Testis (tissue), 5 donors: ENCODE data around the gene ZNF41. TPM values are rescaled to one million over a fixed set of nuclear protein-coding genes. Genes with fewer than 3 reads are reported as not detected.

ENCODE experiments used
- DNase-seq: peaks from one replicate; pipeline ENCODE4 v3.0.0-alpha.2; 2019
- H3K27ac ChIP-seq, 2 donors: fragments of 200-600 bp; sonication (generic); one replicate each; pipeline ENCODE4 v1.5.1; 2019
- H3K27me3 ChIP-seq: fragments of 200-600 bp; sonication (generic); one replicate; pipeline ENCODE4 v1.5.1; 2019
- H3K36me3 ChIP-seq: fragments of 200-600 bp; sonication (generic); one replicate; pipeline ENCODE4 v1.5.1; 2017; ENCODE audit warnings: low read depth; ENCODE audit errors: missing control alignments
- H3K4me1 ChIP-seq: fragments of 200-600 bp; sonication (generic); one replicate; pipeline ENCODE4 v1.5.1; 2019
- H3K4me3 ChIP-seq, 2 donors: fragments of 200-600 bp; sonication (generic); one replicate each; pipeline ENCODE4 v1.5.1; 2017 to 2019
- H3K9me3 ChIP-seq: fragments of 200-600 bp; sonication (generic); one replicate; pipeline ENCODE4 v1.5.1; 2017
- POLR2A ChIP-seq: fragments of 450-650 bp; IDR thresholded peaks from one replicate; pipeline ENCODE4 v1.6.1; 2017; ENCODE audit warnings: antibody characterized with exemption, mild to moderate bottlenecking, moderate library complexity
- WGBS, 2 donors: methylation state at CpG; one replicate each; pipeline ENCODE4 v1.1.5; 2018; 5-methylcytosine and 5-hydroxymethylcytosine counted together
- intact Hi-C: fragments of 100-400 bp; cut with DNase I; formaldehyde crosslinking; loops from one replicate; pipeline ENCODE4 v1.15.1; 2023; ENCODE audit warnings: low total_unique reads
- long read RNA-seq, 2 donors: transcript quantifications; one replicate each; lab custom pipeline, GENCODE V29; 2026
- polyA plus RNA-seq: library from polyadenylated mRNA; stranded (reverse); fragments of 350-450 nt; fragmentation: Illumina TruSeq; extraction: RNeasy Lipid Tissue Mini Kit (QIAGEN cat#74804); gene quantifications from one replicate; pipeline ENCODE4 v1.2.3, GENCODE V29; 2014; ENCODE audit warnings: low read depth, low replicate concordance; ENCODE audit not compliant: insufficient read depth
- total RNA-seq, 2 donors: library from RNA; depleted of rRNA; stranded (reverse); fragments of >200 nt; gene quantifications; one replicate each; pipeline ENCODE4 v1.2.3, GENCODE V29; 2016
- TF ChIP-seq, protein P1 (sequence below), 3 experiments: fragments of 450-650 bp in 2 of 3; fragments of 200-600 bp in 1 of 3; sonication (generic) in 1 of 3; IDR thresholded peaks; one replicate each; pipeline ENCODE4 v1.5.1; 2016 to 2019; ENCODE audit warnings: antibody characterized with exemption in 3 of 3, mild to moderate bottlenecking in 2 of 3, moderate library complexity in 1 of 3

ZNF41 gene
- total RNA-seq: 1 to 10 TPM; 8.1 to 8.3 TPM
- 5.2 TPM for polyA plus RNA-seq
- long read RNA-seq, donor 1, full-length matches to known transcripts: 3 of 3 reads
- long read RNA-seq, donor 1, partial matches to known transcripts: 0 of 3 reads
- long read RNA-seq, donor 1, other reads (novel, unspliced or antisense): 0 of 3 reads
- long read RNA-seq, donor 2, full-length matches to known transcripts: 1 of 1 reads
- long read RNA-seq, donor 2, partial matches to known transcripts: 0 of 1 reads
- long read RNA-seq, donor 2, other reads (novel, unspliced or antisense): 0 of 1 reads

DNA sequence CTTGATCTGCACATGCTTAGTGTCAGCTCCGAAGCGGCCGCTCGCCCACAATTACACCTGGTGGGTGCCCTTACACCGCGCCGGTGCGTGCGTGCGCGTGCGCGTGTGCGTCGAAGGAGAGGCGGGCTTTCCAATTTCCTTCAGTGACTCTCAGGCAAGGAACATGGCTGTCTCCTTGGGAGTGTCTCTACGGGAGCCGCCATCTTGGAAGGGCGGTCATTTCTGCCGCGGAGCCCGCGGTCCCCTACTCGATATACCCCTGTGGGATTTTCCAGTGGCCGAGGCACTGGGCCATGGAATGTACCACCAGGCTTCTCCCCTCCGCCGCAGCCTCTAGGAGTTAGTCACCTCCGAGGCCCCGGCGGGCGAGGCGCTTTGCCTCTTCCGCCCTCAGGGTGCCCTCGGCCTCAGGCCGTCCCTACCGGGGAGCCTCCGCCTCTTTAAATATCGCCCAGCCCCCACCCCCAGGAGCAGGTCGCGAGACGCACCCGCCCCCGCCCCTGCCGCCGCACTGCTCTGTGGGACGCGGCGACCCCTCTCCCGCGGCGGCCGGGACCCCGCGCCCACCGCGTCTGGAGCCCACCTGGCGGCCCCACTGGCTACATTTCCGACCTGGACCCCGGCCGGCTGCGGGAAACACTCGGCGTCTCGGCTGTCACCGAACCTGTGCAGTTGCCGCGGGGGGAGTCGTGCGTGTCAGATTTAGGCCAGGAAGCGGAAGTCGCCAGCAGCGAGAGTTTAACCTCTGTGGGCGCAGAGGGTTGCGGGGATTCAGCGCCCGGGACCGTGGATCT, at the start of gene ZNF41:
TSS of gene ZNF41 (minus strand) at position 711 of the 794 bp plus-strand sequence. CDS start 15,741 bp downstream, outside the sequence.
- TF ChIP-seq POLR2A: no peak
- TF ChIP-seq, protein P1, sequence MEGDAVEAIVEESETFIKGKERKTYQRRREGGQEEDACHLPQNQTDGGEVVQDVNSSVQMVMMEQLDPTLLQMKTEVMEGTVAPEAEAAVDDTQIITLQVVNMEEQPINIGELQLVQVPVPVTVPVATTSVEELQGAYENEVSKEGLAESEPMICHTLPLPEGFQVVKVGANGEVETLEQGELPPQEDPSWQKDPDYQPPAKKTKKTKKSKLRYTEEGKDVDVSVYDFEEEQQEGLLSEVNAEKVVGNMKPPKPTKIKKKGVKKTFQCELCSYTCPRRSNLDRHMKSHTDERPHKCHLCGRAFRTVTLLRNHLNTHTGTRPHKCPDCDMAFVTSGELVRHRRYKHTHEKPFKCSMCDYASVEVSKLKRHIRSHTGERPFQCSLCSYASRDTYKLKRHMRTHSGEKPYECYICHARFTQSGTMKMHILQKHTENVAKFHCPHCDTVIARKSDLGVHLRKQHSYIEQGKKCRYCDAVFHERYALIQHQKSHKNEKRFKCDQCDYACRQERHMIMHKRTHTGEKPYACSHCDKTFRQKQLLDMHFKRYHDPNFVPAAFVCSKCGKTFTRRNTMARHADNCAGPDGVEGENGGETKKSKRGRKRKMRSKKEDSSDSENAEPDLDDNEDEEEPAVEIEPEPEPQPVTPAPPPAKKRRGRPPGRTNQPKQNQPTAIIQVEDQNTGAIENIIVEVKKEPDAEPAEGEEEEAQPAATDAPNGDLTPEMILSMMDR (IDR thresholded peaks at IDR 0.05): no peak
- WGBS, 2 donors: 0 to 3% methylated on average over 5 to 10 of the region's 77 CpGs

DNA sequence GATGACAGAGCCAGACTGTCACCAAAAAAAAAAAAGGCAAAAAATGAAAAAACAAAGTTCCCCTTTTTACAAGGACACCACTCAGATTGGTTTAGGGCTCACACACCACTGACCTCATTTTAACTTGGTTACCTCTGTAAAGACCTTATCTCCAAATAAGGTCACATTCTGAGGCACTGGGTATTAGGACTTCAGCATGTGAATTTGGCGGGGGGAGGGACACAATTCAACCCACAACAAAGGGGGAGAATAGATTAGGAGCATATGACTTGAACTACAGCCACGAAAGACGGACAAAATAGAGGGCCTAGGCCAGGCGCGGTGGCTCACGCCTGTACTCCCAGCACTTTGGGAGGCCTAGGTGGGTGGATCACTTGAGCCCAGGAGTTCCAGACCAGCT, 47.0 kb upstream of the ZNF41 start:
- no peaks in the 10 kb centered on the region for H3K27me3 ChIP-seq
- WGBS, 2 donors: 88 to 100% methylated on average over 1 to 6 of the region's 6 CpGs
- no peaks in the 10 kb centered on the region for H3K4me1 ChIP-seq
- H3K27ac ChIP-seq: no peak overlapping the region
- intact Hi-C loops: no loop called here
- TF ChIP-seq, protein P1 (IDR thresholded peaks at IDR 0.05): no peak
- no peak for TF ChIP-seq POLR2A
- H3K4me3 ChIP-seq: no peak overlapping the region
- no peaks in the 10 kb centered on the region for H3K36me3 ChIP-seq
- no peaks in the 10 kb centered on the region for H3K9me3 ChIP-seq
- DNase-seq: no peak

More for the DNA sequence above, at the start of gene ZNF41:
- Histone ChIP-seq H3K36me3 (no peaks in the 10 kb centered on the region), H3K4me1 (no peaks in the 10 kb centered on the region), H3K4me3 (peak within 1 kb of the TSS; percentile 69 to 79), H3K27ac (peak within 1 kb of the TSS; percentile 89 to 95), H3K27me3 (no peaks in the 10 kb centered on the region), H3K9me3 (no peaks in the 10 kb centered on the region)
- intact Hi-C loops: no loop called here
- peak; percentile 83 for DNase-seq

DNA sequence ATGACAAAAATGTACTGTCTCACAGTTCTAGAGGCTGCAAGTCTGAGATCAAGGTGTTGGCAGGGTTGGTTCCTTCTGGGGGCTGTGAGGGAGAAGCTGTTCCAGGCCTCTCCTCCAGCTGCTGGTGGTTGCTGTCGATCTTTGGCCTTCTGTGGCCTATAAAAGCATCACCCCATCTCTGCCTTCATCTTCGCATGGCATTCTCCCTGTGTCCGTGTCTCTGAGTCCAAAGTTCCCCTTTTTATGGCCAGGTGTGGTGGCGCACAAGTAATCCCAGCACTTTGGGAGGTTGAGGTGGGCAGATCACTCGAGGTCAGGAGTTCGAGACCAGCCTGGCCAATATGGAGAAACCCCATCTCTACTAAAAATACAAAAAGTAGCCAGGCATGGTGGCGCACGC, 46.5 kb upstream of the ZNF41 start:
- intact Hi-C loops: loop anchor here (10.0 kb wide), 1 partner anchor 335 kb away; the partner anchor contains the start of gene UBA1
- H3K27ac ChIP-seq: no peak overlapping the region
- H3K27me3 ChIP-seq: no peaks in the 10 kb centered on the region
- H3K9me3 ChIP-seq: no peaks in the 10 kb centered on the region
- H3K4me1 ChIP-seq: no peaks in the 10 kb centered on the region
- H3K36me3 ChIP-seq: no peaks in the 10 kb centered on the region
- 60 to 85% methylated on average over 1 to 8 of the region's 8 CpGs for WGBS, 2 donors
- H3K4me3 ChIP-seq: no peak overlapping the region
- TF ChIP-seq POLR2A: no peak
- TF ChIP-seq, protein P1 (IDR thresholded peaks at IDR 0.05): no peak
- no peak for DNase-seq

DNA sequence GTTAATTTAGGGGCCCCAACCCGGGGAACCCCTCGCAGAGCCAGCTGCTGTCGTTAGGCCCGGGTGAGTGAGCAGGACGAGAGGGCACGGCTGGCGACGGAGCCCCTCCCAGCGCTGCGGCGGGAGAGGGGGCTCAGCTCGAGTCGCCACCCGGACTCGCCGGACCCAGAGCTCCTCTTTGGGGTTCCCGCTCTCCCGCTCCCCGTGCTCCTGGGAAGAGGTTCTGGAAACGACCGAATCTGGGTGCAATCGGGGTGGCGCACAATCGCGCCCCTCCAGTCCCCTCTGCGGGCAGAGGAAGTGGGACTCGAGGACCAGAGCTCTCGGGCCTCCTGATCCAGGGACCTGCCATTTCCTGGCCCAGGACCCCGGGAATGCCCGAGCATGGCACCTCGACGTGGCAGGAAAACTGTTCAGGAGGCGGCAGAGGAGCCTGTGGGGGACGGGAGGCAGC, 40.7 kb upstream of the ZNF41 start:
- WGBS, 2 donors: 0 to 30% methylated on average over 2 to 3 of the region's 34 CpGs
- intact Hi-C loops: loop anchor here (10.0 kb wide), 1 partner anchor 329 kb away; the partner anchor contains the start of gene UBA1
- Histone ChIP-seq H3K9me3 (no peaks in the 10 kb centered on the region), H3K4me3 (peak overlapping the region; percentile 40 to 56), H3K27ac (peak overlapping the region in 1 of 2 donors; percentile 63), H3K27me3 (no peaks in the 10 kb centered on the region), H3K36me3 (no peaks in the 10 kb centered on the region), H3K4me1 (no peaks in the 10 kb centered on the region)
- no peak for DNase-seq
- no peak for TF ChIP-seq POLR2A
- TF ChIP-seq, protein P1 (IDR thresholded peaks at IDR 0.05): no peak
